Measurements from ENCODE around the gene SLC13A1. TPM values are rescaled to one million over a fixed set of nuclear protein-coding genes. Genes with fewer than 3 reads are reported as not detected.

Gene SLC13A1
- total and polyA plus RNA-seq, 2 experiments from 2014 or later, result not detected

- no peaks in the 10 kb centered on the region for H3K79me2 ChIP-seq (replicated peaks; ENCODE audit: insufficient read depth)
- H3K4me2 ChIP-seq, result no peak overlapping the region
- no peaks in the 10 kb centered on the region for H3F3A ChIP-seq (replicated peaks; ENCODE audit: low read depth)
- H2AFZ ChIP-seq, result no peak overlapping the region
- Mint-ChIP-seq H3K4me3 (no peak overlapping the region), H3K36me3 (ENCODE audit: low read depth) (no peaks in the 10 kb centered on the region), H3K4me1 (peaks cover 3% of the 10 kb centered on the region; the same call in 1 of the 3 replicates), H3K27ac (no peak overlapping the region), H3K9me3 (no peaks in the 10 kb centered on the region), H3K27me3 (ENCODE audit: insufficient read depth, low read depth, poor library complexity) (no peaks in the 10 kb centered on the region)
- DNase-seq (ENCODE audit: low spot score), result no peak
- H4K20me1 ChIP-seq (replicated peaks; ENCODE audit: insufficient read depth), result no peaks in the 10 kb centered on the region
- no peak overlapping the region for H3K4me3 ChIP-seq
- ATAC-seq, result no peak
- TF ChIP-seq EZH2 (IDR thresholded peaks at IDR 0.05; ENCODE audit: low read depth, unreplicated experiment) (no peak), POLR2AphosphoS5 (IDR thresholded peaks at IDR 0.05; ENCODE audit: low read depth) (no peak), REST (IDR thresholded peaks at IDR 0.05; ENCODE audit: unreplicated experiment) (no peak), CTCF (conservative IDR thresholded peaks at IDR 0.05; ENCODE audit: low read depth in 2 of 2) (no peak), ZNF462 (CRISPR knock-in tag; IDR thresholded peaks at IDR 0.05) (no peak), STAT1 (IDR thresholded peaks at IDR 0.05; ENCODE audit: unreplicated experiment) (no peak), ZNF331 (CRISPR knock-in tag; IDR thresholded peaks at IDR 0.05; ENCODE audit: low read depth) (no peak), ETS1 (IDR thresholded peaks at IDR 0.05) (no peak), NANOG (IDR thresholded peaks at IDR 0.05; ENCODE audit: borderline replicate concordance) (no peak), ZNF114 (CRISPR knock-in tag; IDR thresholded peaks at IDR 0.05) (no peak), EZH2phosphoT487 (IDR thresholded peaks at IDR 0.05; ENCODE audit: unreplicated experiment) (no peak), CREB1 (CRISPR knock-in tag; IDR thresholded peaks at IDR 0.05; ENCODE audit: low read depth) (no peak), JUNB (IDR thresholded peaks at IDR 0.05; ENCODE audit: unreplicated experiment) (no peak)
- no peaks in the 10 kb centered on the region for H3K27me3 ChIP-seq (ENCODE audit: insufficient read depth)
- H3K36me3 ChIP-seq (ENCODE audit: insufficient read depth), result no peaks in the 10 kb centered on the region
- H3K27ac ChIP-seq (ENCODE audit: low read depth), result no peak overlapping the region
- H3K4me1 ChIP-seq (ENCODE audit: insufficient read depth), result no peaks in the 10 kb centered on the region
- no peaks in the 10 kb centered on the region for H3K9me2 ChIP-seq (ENCODE audit: insufficient read depth)
These were observed 73.1 kb downstream of the SLC13A1 start for GRCh38 chr7:123126691-123127090.

Data from GM23338 (cell line).